Measurements from ENCODE around the gene ELMO2. TPM values are rescaled to one million over a fixed set of nuclear protein-coding genes. Genes with fewer than 3 reads are reported as not detected.
A peak's percentile ranks its signal among the peaks of the same experiment; 100 is the strongest.

The ELMO2 gene
- total RNA-seq: 10 to 100 TPM; 37.4 to 46.7 (median 40.7) TPM

GRCh38 chr20:46406200-46406985 lies at the start of gene ELMO2:
ELMO2 (minus strand) TSS chr20:46406615; CDS start chr20:46394482, 12,133 bp downstream.
- intact Hi-C loops (cut with DNase I; ENCODE audit: low total_unique reads): no loop called here
- DNase-seq (ENCODE audit: low spot score in 2 of 2): peak; percentile 98 to 99
- peak within 1 kb of the TSS; percentile 82 for H3K4me3 ChIP-seq (ENCODE audit: low read depth, poor library complexity, severe bottlenecking)
- TF ChIP-seq CTCF (IDR thresholded peaks at IDR 0.05) (no peak), POLR2A (IDR thresholded peaks at IDR 0.05) (no peak)
- WGBS, 2 donors: 1 to 3% methylated on average over 47 to 58 of the region's 60 CpGs

- WGBS, 2 donors: 81 to 91% methylated on average over 2 of the region's 2 CpGs
- intact Hi-C loops (cut with DNase I; ENCODE audit: low total_unique reads): no loop called here
- no peak for DNase-seq (ENCODE audit: low spot score in 2 of 2)
- H3K4me3 ChIP-seq (ENCODE audit: low read depth, poor library complexity, severe bottlenecking): no peak overlapping the region
- TF ChIP-seq POLR2A (IDR thresholded peaks at IDR 0.05): no peak
- no peak for TF ChIP-seq CTCF (IDR thresholded peaks at IDR 0.05)
Measured at GRCh38 chr20:46455729-46456128, 49.3 kb upstream of the ELMO2 start.

- no peak overlapping the region for H3K4me3 ChIP-seq (ENCODE audit: low read depth, poor library complexity, severe bottlenecking)
- TF ChIP-seq CTCF (IDR thresholded peaks at IDR 0.05) (no peak), POLR2A (IDR thresholded peaks at IDR 0.05) (no peak)
- intact Hi-C loops (cut with DNase I; ENCODE audit: low total_unique reads): no loop called here
- WGBS, 2 donors: 91 to 95% methylated on average over 5 of the region's 5 CpGs
- peak in 1 of 2 donors; percentile 42 for DNase-seq (ENCODE audit: low spot score in 2 of 2)
Measured at GRCh38 chr20:46446851-46447250, 40.4 kb upstream of the ELMO2 start.

- WGBS, 2 donors: 87 to 89% methylated on average over 4 of the region's 4 CpGs
- TF ChIP-seq POLR2A (IDR thresholded peaks at IDR 0.05) (no peak), CTCF (IDR thresholded peaks at IDR 0.05) (no peak)
- intact Hi-C loops (cut with DNase I; ENCODE audit: low total_unique reads): no loop called here
- peak in 1 of 2 donors; percentile 56 for DNase-seq (ENCODE audit: low spot score in 2 of 2)
- H3K4me3 ChIP-seq (ENCODE audit: low read depth, poor library complexity, severe bottlenecking): no peak overlapping the region
Measured at GRCh38 chr20:46439837-46440236, 33.4 kb upstream of the ELMO2 start.

- DNase-seq (ENCODE audit: low spot score in 2 of 2): no peak
- H3K4me3 ChIP-seq (ENCODE audit: low read depth, poor library complexity, severe bottlenecking): no peak overlapping the region
- no peak for TF ChIP-seq POLR2A (IDR thresholded peaks at IDR 0.05)
- no peak for TF ChIP-seq CTCF (IDR thresholded peaks at IDR 0.05)
- WGBS, 2 donors: 41 to 54% methylated on average over 4 of the region's 4 CpGs
- intact Hi-C loops (cut with DNase I; ENCODE audit: low total_unique reads): no loop called here
Measured at GRCh38 chr20:46438156-46438750, 31.8 kb upstream of the ELMO2 start.

Data from lower leg skin (tissue), 4 donors.